GM18861 (cell line): ENCODE data around the gene PWP1.

Experiments
- ATAC-seq: cut with Tn5 transposase; IDR thresholded peaks from one replicate; pipeline ENCODE4 v1.9.1; 2021; ENCODE audit not compliant: unreplicated experiment

Gene PWP1

DNA sequence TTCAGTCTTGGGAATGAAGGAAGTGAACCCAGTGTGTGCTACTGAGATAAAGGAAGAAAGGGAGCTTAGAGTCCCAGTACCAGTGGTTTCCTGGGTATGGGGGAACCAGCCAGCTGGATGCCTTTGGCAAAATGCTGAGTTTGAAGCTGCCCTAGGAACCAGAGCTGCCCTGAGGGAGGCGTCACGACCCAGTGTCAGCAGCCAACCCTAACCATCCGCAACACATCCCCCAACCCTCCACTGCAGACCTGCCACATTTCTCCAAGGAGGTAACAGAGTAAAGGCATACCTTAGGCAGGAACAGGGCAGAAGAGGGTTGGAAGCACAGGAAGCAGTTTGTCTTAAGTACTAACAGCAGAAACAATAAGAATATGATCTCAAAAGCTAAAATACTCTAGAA lies 46.8 kb downstream of the PWP1 start:
- no peak for ATAC-seq

DNA sequence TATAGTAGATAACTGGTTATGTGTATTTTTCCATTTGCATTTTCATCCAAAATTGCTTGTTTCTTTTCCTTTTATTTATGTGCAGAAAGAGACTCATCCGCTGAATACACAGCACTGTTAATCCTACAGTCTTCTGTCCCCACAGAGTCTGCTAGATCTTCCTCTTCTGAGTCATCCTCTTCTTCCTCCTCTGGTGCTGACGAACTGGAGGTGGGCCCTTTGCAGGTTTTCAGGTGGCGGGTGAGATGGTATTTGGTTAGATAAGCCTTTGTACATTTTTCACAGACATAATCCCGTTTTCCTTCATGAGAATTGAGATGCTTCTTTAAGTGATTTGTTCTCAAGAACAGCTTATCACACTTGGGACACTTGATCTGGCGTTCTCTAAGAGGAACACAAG lies 48.5 kb downstream of the PWP1 start:
- no peak for ATAC-seq

DNA sequence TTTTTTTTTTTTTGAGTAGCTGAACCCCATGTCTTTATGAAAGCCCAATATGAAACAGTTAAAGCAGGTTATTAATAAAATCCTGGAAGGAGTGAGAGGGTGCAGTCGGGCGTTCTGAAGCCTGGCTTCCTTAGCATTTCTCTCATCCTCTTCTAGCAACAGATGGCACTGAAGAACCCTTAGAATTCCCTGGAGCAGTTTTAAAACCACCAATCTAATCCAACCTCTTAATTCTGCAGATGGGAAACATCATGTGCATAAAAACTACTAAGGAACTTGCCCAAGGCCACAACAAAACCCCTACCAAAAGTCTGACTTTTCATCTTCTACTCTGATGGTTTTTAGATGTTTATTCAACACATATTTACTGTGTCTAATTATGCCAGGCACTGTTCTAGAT lies 50.2 kb downstream of the PWP1 start:
- ATAC-seq: no peak

DNA sequence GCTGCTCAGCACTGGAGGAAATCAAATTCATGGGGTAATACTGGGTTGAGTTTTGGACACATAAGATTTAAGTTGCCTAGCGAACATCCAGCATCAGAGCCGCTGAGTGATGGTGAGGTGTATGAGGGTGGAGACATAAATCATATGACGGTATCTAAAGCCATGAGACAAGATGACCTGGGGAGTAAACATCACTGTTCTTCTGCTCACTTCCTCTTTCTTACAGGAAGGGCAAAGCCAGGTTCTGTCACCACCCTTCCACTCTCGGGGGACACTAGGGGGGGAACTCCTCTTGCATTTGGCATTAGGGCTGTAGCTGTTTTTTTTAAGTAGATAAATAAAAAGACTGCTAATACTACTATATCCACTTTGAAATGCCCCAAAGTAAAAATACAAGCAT lies 51.3 kb downstream of the PWP1 start:
- ATAC-seq: peak; percentile 98

DNA sequence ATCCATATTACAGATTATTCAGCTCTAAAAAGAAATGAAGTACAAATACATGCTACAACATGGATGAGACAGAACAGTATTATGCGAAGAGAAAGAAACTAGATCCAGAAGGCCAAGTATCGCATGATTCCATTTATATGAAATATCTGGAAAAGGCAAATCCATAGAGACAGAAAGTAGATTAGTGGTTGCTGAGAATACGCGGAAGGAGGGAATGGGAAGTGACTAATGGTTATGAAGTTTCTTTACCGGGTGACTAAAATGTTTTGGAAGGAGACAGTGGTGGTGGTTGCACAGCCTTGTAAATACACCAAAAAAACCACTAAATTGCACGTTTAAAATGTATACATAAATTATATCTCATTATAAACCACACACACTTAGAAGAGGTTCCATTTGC lies 62.9 kb downstream of the PWP1 start:
- no peak for ATAC-seq

DNA sequence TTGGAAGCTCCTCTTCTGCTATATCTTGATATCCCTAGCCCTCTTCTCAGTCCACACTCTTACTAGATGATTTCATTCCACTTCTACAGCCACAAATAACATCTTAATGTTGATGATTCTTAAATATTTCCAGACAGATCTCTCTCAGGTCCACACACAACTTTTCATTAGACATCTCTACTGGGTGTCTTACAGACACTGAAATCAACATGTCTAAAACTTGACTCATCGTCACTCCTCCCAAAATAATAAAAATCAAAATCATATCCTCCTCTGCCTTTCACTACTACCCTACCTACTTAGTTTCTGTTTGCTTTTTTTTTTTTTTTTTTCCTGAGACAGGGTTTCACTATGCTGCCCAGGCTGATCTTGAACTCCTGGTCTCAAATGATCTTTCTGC lies 63.5 kb downstream of the PWP1 start:
- no peak for ATAC-seq

DNA sequence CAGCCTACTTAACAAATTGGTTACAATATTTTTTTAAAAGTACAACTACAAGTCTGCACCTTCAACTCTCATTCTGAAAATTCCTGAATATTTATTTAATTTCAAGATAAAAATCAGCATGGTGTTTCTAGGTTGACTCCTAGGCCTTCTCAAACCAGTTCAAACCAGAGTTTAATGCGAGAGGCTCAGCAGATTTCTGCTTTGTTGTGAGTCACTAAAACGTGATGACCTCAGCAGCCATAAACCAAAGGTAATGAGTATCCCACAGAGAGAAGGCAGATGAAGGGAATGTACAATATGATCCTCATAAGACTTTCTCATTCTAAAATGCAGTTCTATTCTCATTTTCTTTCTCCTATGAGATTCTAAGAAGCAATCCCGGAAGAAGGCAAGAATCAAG lies 73.8 kb downstream of the PWP1 start:
- no peak for ATAC-seq

DNA sequence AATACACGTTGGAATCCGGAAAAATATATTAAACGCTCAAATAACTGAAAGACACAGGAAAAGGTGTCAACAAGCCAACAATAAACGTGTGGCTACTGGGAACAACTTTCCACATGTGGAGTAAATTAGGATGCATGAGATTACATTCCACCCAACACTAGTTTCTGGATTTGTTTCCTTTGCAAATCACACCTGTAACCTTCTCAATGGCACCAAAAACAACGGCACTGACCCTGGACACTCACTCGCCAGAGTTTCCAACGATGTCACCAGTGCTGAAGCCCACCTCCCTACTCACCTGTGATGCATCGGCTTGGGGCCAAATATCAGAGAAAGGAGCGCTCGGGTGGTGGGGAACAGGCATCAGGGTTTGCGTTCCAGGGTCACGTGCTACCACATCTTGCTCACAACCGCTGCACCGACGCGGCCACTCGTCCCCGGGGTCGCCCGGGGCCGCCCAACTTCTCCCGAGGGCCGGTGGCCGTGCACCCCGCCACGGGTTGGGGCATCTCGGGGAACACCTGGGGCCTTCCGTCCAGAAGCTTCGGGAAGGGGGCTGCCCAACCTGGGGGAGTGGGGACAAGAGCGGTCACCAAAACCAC lies 74.7 kb downstream of the PWP1 start:
- ATAC-seq: no peak

DNA sequence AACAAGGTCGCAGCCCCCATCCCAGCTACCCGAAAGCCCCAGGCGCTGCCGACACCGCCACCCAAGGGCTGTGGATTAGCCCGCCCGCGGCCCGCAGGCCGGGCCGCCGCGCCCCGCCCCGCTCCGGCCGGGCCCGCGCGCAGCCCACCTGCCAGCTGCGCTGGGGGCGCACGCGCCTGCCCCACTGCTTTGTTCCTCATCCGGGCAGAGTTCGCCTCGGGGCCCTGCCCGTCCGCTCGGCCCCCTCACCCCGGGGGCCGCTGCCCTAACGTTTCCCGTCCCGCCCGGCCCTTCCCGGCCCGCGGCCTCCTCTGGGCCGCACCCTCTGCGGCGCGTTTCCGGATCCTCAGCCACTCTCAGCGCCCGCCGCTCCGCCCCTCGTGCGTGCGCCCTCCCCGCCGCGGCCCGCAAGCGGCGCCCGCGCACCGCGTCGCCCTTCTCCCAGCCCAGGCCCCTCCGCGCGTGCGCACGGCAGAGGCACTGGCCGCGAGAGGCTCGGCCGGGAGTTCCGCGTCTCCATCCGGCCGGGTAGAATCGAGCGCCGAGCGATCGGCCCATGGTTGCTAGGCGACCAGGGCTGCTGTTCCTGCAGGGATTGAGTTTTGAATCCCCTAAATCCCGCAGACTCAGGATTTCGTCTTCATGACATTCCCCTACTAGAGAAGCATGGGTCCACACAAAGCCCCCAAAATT lies 75.4 kb downstream of the PWP1 start, which contains the start of gene PRDM4:
TSS of gene PRDM4 (minus strand) at position 329 of the 693 bp plus-strand sequence. CDS start 622 bp downstream, outside the sequence.
- ATAC-seq: peak; percentile 96

DNA sequence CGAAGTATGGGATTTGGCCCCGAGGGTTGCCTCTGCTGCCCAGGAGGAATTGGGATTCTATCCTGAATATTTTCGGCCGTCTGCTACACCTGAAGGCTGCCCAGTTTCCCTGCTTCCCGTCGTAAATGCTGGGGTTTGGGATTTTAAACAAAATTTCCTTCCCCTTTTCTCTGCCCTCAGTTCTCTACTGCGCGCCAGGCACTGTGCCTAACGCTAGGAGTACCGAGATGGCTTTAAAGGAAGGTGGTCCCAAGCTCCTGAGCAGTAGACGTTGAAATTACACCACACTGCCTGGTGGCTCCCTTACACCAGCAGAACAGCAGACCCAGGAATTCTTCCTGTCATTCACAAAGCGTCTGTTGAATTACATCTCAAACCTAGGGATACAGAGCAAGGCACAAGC lies 75.9 kb downstream of the PWP1 start:
- ATAC-seq: no peak
